HEK293 (cell line): ENCODE data around the gene CSGALNACT2.

Source experiments
- CTCF ChIA-PET: fragments of 350-600 bp; formaldehyde crosslinking; extraction: SDS; loops from one replicate; lab custom pipeline; 2021; ENCODE audit warnings: antibody characterized with exemption; lab: Yijun Ruan, JAX
- POLR2A ChIA-PET: fragments of 300-600 bp; formaldehyde crosslinking; extraction: SDS; loops from one replicate; lab custom pipeline; 2020; ENCODE audit warnings: antibody characterized with exemption, inconsistent platforms; lab: Yijun Ruan, JAX
- H3K27ac ChIP-seq: fragments of 200-500 bp; sonication (Bioruptor generic); 2 replicates; pipeline ENCODE4 v1.5.1; 2014; ENCODE audit warnings: low read depth, low read length, control low read depth, inconsistent platforms; ENCODE audit errors: extremely low read depth
- H3K36me3 ChIP-seq, 2 experiments: fragments of 200-500 bp in 1 of 2; sonication (Bioruptor generic) in 1 of 2; 1 replicate in 1 of 2; 2 replicates in 1 of 2; pipeline ENCODE4 v1.5.1; 2014 to 2017; ENCODE audit warnings: inconsistent platforms in 2 of 2, low read length in 2 of 2; ENCODE audit not compliant: control insufficient read depth in 2 of 2, insufficient read depth in 1 of 2
- H3K4me1 ChIP-seq: fragments of 200-500 bp; sonication (Bioruptor generic); 2 replicates; pipeline ENCODE4 v1.5.1; 2014; ENCODE audit warnings: mild to moderate bottlenecking, low read length, inconsistent platforms; ENCODE audit not compliant: control insufficient read depth, insufficient read depth
- H3K4me3 ChIP-seq: 2 replicates; pipeline ENCODE4 v1.5.1; 2011; ENCODE audit warnings: low read depth, mild to moderate bottlenecking, control low read depth, low read length, moderate library complexity
- H3K9me3 ChIP-seq: fragments of 200-500 bp; sonication (Bioruptor generic); 2 replicates; pipeline ENCODE4 v1.5.1; 2014; ENCODE audit warnings: low read depth, low read length, inconsistent platforms; ENCODE audit not compliant: control insufficient read depth, insufficient read depth
- EGR2 ChIP-seq: fragments of 450-650 bp; formaldehyde crosslinking; IDR thresholded peaks from 2 replicates; pipeline ENCODE4 v1.5.1; 2016; ENCODE audit warnings: low read depth, missing biosample characterization, missing genetic modification characterization
- HOXC10 ChIP-seq: sonication (generic); formaldehyde crosslinking; IDR thresholded peaks from 2 replicates; pipeline ENCODE4 v1.8.1; 2023; ENCODE audit warnings: mild to moderate bottlenecking, missing genetic modification reagents
- PRDM10 ChIP-seq: fragments of 450-650 bp; formaldehyde crosslinking; IDR thresholded peaks from 2 replicates; pipeline ENCODE4 v1.5.1; 2016; ENCODE audit warnings: missing biosample characterization, missing genetic modification characterization
- SALL2 ChIP-seq: fragments of 450-650 bp; formaldehyde crosslinking; IDR thresholded peaks from 2 replicates; pipeline ENCODE4 v1.5.0; 2017; ENCODE audit warnings: missing biosample characterization, mild to moderate bottlenecking, missing genetic modification characterization, borderline replicate concordance
- SCRT1 ChIP-seq: fragments of 450-650 bp; formaldehyde crosslinking; IDR thresholded peaks from 2 replicates; pipeline ENCODE4 v1.5.1; 2016; ENCODE audit warnings: missing biosample characterization, missing genetic modification characterization, borderline replicate concordance
- SCRT2 ChIP-seq: fragments of 450-650 bp; formaldehyde crosslinking; IDR thresholded peaks from 2 replicates; pipeline ENCODE4 v1.5.1; 2016; ENCODE audit warnings: missing biosample characterization, missing genetic modification characterization
- ZBTB8A ChIP-seq: fragments of 450-650 bp; formaldehyde crosslinking; IDR thresholded peaks from 2 replicates; pipeline ENCODE4 v1.5.1; 2016; ENCODE audit warnings: missing biosample characterization, missing genetic modification characterization
- ZNF114 ChIP-seq: fragments of 450-650 bp; formaldehyde crosslinking; IDR thresholded peaks from 2 replicates; pipeline ENCODE4 v1.5.0; 2017; ENCODE audit warnings: missing biosample characterization, missing genetic modification characterization
- ZNF16 ChIP-seq: fragments of 450-650 bp; formaldehyde crosslinking; IDR thresholded peaks from 2 replicates; pipeline ENCODE4 v1.5.1; 2016; ENCODE audit warnings: low read depth, missing biosample characterization, missing genetic modification characterization
- ZNF391 ChIP-seq: fragments of 450-650 bp; formaldehyde crosslinking; IDR thresholded peaks from 2 replicates; pipeline ENCODE4 v1.5.1; 2016; ENCODE audit warnings: low read depth, missing biosample characterization, missing genetic modification characterization, borderline replicate concordance
- ZNF404 ChIP-seq: fragments of 450-650 bp; formaldehyde crosslinking; IDR thresholded peaks from 2 replicates; pipeline ENCODE4 v1.5.1; 2017; ENCODE audit warnings: missing biosample characterization, missing genetic modification characterization
- ZNF501 ChIP-seq: fragments of 450-650 bp; formaldehyde crosslinking; IDR thresholded peaks from 2 replicates; pipeline ENCODE4 v1.5.1; 2016; ENCODE audit warnings: missing biosample characterization, missing genetic modification characterization
- ZNF530 ChIP-seq: fragments of 450-650 bp; formaldehyde crosslinking; IDR thresholded peaks from 2 replicates; pipeline ENCODE4 v1.5.1; 2016; ENCODE audit warnings: low read depth, missing biosample characterization, missing genetic modification characterization
- ZNF548 ChIP-seq: fragments of 450-650 bp; formaldehyde crosslinking; IDR thresholded peaks from 2 replicates; pipeline ENCODE4 v1.5.1; 2016; ENCODE audit warnings: missing biosample characterization, missing genetic modification characterization
- ZNF571 ChIP-seq: fragments of 450-650 bp; formaldehyde crosslinking; IDR thresholded peaks from 2 replicates; pipeline ENCODE4 v1.5.0; 2017; ENCODE audit warnings: missing biosample characterization, missing genetic modification characterization
- ZNF658 ChIP-seq: fragments of 450-650 bp; formaldehyde crosslinking; IDR thresholded peaks from 2 replicates; pipeline ENCODE4; 2016; ENCODE audit warnings: missing biosample characterization, missing genetic modification characterization
- ZNF792 ChIP-seq: fragments of 450-650 bp; formaldehyde crosslinking; IDR thresholded peaks from 2 replicates; pipeline ENCODE4 v1.5.1; 2016; ENCODE audit warnings: missing biosample characterization, missing genetic modification characterization
- ZNF837 ChIP-seq: fragments of 450-650 bp; formaldehyde crosslinking; IDR thresholded peaks from 2 replicates; pipeline ENCODE4 v1.5.1; 2016; ENCODE audit warnings: missing biosample characterization, missing genetic modification characterization

Gene CSGALNACT2

GRCh38 chr10:43160921-43161255, 22.6 kb downstream of the CSGALNACT2 start (continued):
- TF ChIP-seq SCRT2 = no peak
- no peak for TF ChIP-seq ZNF114 (tag by site-specific recombination)
- no peak for TF ChIP-seq ZNF571 (tag by site-specific recombination)
- TF ChIP-seq EGR2 = no peak

- no peak overlapping the region for H3K27ac ChIP-seq
- no peak overlapping the region for H3K4me3 ChIP-seq
- POLR2A ChIA-PET = no interaction called here
- H3K9me3 ChIP-seq = no peaks in the 10 kb centered on the region
- CTCF ChIA-PET = no interaction called here
- no peak for TF ChIP-seq ZNF530 (tag by site-specific recombination)
- no peak for TF ChIP-seq ZNF404
- TF ChIP-seq SCRT1 (tag by site-specific recombination) = no peak
- TF ChIP-seq ZBTB8A (tag by site-specific recombination) = no peak
- TF ChIP-seq ZNF501 = no peak
- no peak for TF ChIP-seq ZNF391 (tag by site-specific recombination)
- TF ChIP-seq ZNF792 = no peak
- TF ChIP-seq ZNF16 (tag by site-specific recombination) = no peak
- no peak for TF ChIP-seq ZNF658 (tag by site-specific recombination)
- no peak for TF ChIP-seq PRDM10 (tag by site-specific recombination)
- TF ChIP-seq ZNF837 (tag by site-specific recombination) = no peak
- TF ChIP-seq HOXC10 (CRISPR knock-in tag) = no peak
- no peak for TF ChIP-seq SALL2 (tag by site-specific recombination)
- TF ChIP-seq, all 188 proteins: peak for 0
- peaks cover 0 to 27% of the 10 kb centered on the region in 2 experiments; a peak in 1 of 3 replicates for H3K36me3 ChIP-seq
- H3K4me1 ChIP-seq = 0 out of 2 replicates have a peak, but pooled peaks cover 3% of the 10 kb centered on the region
Observed at GRCh38 chr10:43162604-43163003, 24.4 kb downstream of the CSGALNACT2 start.

- Histone ChIP-seq H3K4me1 (no peaks in the 10 kb centered on the region), H3K36me3 (peaks cover 0 to 29% of the 10 kb centered on the region in 2 experiments; a peak in 2 of 3 replicates), H3K4me3 (no peak overlapping the region), H3K9me3 (no peaks in the 10 kb centered on the region), H3K27ac (no peak overlapping the region)
- POLR2A ChIA-PET = no interaction called here
- CTCF ChIA-PET = no interaction called here
- TF ChIP-seq ZNF548 (tag by site-specific recombination) = no peak
- TF ChIP-seq, all 188 proteins: peak for 0
Observed at GRCh38 chr10:43166207-43166879, 28.1 kb downstream of the CSGALNACT2 start.
